Glomerular endothelial cell (primary cell): ENCODE measurements around the gene FBXL7. TPM values are rescaled to one million over a fixed set of nuclear protein-coding genes. Genes with fewer than 3 reads are reported as not detected.

Experiments
- DNase-seq: peaks from one replicate; pipeline ENCODE4 v3.0.0-alpha.2; 2011; ENCODE audit warnings: low read depth, low spot score; ENCODE audit errors: extremely low read depth
- total RNA-seq: library from RNA; depleted of rRNA; stranded (reverse); fragments of >200 nt; gene quantifications from 2 replicates; pipeline ENCODE4 v1.2.3, GENCODE V29; 2015

FBXL7 gene
- total RNA-seq, 1 donor from 2014 or later, result 41.9 TPM

DNA sequence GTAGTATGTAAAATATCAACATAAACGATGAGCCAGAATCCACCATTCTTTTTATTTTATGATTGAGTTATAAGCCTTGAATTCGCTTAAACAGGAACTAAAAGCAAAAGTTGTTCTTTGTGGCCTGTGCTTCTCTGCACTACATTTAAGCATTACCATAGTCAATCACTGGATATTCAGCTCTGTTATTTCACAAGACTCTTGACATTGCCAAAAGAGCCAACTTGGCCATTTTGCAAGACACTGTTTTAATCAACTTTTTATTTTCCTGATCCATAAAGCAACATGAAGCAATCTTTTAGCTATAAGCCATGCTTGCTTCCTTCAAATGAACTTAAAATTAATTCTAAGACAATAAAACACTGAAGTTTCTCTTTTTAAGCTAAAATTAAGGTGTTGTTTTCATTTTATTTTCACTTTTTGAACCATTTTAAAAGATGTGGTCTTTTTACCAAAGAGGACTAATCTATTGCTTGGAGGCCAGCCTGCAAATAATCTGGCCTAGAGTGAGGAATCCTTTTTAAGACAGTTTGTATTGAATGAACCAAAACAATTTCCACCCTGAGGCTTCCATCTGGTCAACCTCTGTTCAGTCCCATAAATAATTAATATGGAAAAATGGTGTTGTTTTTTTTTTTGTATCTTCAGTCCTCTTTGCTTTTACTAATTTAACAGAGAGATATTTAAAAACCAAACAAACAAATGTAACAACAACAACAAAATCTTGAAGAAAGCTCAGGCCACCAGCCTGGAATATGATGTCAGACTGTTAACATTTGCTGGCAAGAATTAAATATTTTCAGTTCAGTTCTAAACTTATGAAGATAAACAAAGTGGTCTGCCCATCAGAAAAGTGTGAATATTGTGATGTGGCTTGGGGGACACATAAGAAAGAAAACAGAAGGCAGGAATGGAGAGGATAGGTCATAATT is 405.2 kb downstream of the FBXL7 start:
- no peak for DNase-seq

DNA sequence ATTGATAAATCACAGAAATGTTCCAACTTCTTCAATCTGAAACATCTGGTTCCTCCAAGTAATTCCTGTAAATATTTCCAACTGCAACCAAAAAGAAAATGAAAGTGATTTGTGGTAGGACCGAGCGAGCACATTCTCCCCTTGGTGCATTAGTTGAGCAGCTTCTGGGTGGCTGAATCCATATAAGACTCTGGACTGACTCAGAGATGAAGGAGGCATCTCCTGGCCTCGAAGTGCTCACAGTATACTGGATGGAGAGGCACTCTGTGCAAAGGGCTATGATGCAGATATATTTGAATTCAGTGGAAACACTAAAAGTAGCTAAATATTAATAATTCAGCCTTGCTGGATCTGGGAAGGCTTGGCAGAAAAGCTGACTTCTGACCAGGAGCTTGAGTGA is 414.7 kb downstream of the FBXL7 start:
- DNase-seq, result no peak

DNA sequence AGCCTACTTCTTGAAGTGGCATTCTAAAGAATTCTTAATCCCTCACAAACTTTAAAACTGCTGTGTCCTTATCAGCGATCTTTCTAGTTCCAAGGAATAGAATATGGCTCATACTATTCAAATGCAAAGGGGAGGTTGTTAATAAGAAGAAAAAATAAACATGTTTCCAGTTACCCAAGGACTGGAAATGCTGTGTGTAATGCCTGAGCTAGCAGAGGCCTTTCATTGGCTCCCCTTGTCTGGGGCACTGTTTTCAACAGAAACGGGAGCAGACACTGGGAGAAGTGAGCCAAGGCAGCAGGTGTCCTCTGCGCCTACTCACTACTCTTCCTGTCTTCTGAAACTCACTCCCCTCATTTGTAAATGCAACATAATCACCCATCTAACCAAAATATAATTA is 426.6 kb downstream of the FBXL7 start:
- DNase-seq, result no peak

DNA sequence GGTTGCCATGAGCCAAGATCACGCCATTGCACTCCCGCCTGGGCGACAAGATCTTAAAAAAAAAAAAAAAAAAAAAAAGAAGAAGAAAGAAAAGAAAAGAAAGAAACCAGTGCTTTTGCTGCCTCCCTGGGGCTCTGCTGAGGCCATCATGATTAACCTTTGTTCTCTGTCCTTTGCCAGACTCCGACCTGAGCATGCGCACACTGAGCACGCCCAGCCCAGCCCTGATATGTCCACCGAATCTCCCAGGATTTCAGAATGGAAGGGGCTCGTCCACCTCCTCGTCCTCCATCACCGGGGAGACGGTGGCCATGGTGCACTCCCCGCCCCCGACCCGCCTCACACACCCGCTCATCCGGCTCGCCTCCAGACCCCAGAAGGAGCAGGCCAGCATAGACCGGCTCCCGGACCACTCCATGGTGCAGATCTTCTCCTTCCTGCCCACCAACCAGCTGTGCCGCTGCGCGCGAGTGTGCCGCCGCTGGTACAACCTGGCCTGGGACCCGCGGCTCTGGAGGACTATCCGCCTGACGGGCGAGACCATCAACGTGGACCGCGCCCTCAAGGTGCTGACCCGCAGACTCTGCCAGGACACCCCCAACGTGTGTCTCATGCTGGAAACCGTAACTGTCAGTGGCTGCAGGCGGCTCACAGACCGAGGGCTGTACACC is 427.9 kb downstream of the FBXL7 start:
- DNase-seq, result no peak

DNA sequence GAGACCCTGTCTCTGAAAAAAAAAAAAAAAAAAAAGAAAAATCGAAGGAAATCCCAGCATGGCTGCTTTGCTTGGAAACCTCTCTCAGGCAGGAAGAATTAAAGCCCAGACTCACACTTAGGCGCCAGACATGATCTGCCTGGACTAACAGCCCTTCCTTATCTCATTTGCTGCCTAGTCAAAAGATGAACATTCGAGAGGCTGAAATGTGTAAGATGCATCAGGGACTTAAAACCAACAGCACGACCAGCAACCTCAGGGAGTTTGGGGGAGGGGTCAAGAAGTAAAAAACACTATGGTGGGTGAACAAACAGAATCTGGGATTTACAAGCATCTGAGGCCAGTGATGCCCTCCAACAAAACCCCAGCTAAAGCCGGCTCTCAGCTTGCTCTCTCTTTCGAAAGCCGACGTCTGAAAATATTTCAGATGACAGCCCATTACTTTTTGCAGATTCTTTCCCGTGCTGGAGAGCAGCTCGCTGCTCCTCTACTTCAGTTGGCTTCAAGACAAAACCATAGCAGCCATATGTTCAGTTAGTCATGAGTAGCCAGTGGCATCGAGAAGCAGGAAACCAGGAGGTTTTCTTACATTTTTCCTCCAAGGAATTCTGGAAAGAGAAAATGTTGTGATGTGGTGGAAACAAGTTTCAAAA is 429.8 kb downstream of the FBXL7 start:
- no peak for DNase-seq

DNA sequence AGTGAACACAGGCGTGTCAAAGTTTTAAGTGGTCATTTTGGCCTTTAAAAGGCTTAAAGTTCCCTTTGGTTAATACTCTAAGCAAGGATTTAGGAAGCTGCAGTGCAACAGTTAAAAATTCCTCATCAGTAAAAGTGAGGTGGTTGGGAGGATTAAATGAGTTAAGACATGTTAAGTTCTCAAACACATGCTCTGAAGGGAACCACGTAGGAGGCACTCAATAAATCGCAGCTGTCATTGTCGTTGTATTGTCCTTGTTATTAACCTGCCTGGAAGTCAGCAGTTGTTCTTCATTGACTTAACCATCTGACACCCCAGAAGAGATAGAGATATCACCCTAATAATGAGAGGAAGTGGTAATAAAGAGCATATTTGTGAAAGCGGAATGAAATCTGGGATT is 432.1 kb downstream of the FBXL7 start:
- DNase-seq, result no peak

DNA sequence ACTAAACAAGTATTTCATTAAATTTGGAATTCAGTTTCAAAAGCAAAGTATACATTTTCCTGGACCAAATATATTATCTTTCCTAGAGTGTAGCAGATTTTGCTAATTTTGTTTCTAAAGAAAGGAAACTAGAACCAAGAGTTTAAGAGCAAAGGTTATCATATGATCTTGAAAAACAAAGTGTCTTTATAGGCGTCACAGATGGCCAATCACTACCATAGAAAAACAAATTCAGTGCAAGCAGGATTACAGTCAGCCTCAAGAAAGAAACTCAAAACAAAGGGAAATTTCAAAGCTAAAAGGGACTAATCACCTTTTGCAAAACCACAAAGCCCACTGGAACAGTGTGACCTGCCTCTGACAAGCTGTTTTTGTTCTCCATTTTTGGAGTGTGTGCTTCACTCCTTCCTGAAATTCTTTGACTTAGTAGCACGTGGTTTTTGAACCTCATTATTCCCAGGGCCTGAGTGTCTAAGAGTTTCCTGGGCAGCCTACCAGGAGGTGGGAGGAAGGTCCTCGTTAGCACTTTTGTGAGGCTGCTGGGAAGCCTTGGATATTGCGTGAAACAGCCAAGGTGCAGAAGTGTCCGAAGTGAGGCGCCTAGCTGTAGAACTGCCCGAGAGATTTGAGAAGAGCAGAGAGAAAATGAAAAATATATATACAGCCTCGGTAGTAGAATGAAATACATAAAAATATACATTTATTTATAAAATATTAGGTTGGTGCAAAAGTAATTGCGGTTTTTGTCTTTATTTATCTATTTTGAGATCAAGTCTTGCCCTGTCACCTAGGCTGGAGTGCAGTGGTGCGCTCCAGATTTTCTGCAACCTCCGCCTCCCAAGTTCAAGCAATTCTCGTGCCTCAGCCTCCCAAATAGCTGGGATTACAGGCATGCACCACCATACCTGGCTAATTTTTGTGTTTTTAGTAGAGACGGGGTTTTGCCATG is 433.6 kb downstream of the FBXL7 start:
- DNase-seq, result peak; percentile 22

DNA sequence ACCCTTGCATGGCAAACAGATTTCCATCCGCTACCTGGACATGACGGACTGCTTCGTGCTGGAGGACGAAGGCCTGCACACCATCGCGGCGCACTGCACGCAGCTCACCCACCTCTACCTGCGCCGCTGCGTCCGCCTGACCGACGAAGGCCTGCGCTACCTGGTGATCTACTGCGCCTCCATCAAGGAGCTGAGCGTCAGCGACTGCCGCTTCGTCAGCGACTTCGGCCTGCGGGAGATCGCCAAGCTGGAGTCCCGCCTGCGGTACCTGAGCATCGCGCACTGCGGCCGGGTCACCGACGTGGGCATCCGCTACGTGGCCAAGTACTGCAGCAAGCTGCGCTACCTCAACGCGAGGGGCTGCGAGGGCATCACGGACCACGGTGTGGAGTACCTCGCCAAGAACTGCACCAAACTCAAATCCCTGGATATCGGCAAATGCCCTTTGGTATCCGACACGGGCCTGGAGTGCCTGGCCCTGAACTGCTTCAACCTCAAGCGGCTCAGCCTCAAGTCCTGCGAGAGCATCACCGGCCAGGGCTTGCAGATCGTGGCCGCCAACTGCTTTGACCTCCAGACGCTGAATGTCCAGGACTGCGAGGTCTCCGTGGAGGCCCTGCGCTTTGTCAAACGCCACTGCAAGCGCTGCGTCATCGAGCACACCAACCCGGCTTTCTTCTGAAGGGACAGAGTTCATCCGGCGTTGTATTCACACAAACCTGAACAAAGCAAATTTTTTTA is 436.7 kb downstream of the FBXL7 start:
- DNase-seq, result no peak

DNA sequence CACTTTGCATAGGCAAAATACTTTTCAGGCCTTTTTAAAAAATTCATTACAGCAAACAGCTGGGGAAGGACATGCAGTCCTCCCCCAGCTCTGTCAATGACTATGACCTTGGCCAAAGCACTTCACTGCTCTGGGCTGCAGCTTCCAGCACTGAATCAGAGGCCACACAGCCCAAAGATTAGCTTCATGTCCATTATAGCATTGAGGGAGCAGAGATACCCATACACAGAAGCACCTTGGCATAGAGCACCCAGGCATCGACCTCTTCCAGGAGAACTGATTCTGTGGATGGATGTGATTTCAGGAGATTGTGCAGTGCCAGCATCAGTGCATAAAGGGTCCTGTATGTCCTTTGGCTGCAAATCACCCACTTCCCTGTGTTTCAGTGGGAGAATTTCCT is 437.7 kb downstream of the FBXL7 start:
- no peak for DNase-seq

DNA sequence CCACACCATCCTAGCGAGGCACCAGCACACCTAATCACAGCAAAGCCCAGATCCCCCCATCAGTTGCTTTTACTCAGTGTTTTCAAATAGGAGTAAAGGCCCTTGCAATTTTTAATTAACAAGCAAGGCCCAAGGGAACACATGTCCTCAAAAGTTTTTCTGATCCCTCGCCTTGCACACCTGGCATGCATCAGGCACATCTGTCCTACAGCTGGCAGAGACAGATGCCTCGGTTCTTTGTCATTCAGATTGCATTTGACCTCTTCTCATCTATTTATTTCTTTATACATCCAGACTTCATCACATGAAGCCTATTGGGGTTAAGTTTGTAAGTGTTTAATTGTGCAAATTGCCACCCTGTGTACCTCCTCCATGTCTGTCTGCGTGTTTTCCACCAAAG is 438.2 kb downstream of the FBXL7 start:
- DNase-seq, result no peak

DNA sequence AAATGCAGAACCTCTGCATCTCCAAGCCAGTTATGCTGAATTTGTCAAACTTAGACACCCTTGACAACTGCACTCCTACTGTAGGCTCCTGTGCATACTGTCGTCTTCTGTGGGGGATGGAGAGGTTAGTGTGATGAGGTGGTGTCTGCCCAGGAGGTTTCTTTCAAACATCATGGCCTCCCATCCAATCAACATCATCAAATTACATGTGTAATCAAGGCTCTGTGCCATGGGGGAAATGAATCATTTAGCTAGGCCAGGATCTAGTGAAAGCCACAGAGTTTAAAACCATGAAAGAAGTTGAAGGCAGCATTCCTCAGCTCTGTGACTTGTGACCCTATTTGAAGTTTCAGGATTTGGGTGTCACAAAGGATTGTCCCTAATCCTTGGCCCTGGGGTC is 439.0 kb downstream of the FBXL7 start:
- peak; percentile 70 for DNase-seq

DNA sequence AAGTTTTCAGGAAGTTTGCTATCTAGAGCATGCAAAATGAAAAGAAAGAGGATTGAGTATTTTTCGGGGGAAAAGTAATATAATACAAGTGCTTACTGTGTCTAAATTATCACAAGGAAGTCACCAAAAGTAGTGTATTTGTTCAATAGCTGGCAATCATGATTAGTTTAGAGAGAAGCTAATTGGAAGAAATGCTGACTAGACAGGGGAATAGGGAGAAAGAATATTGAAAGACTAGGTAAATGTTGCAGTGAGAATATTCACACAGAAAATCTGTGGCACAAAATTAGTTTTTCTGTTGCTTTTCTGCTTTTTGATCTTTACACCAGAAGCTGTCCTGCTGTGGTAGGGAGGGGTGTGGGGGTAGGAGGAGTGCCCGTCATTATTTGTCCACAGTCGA is 440.9 kb downstream of the FBXL7 start:
- no peak for DNase-seq

DNA sequence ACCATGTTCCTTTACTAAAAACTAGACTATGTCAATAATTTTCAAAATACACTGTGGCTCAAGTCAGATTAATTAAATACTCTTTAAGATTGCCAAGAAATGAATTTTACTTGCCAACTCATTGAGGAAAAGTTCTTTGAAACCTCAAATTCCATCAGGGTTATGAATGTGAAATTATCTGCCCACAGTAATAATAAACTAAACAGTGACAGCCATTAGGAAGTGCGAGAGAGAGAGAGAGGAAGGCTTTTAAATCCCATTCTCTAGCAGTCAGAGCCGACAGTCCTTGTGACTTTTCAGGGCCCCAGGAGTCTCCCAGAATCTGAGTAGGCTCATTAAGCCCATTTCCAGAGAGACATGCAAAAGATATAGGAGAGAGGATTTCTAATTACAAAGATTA is 443.5 kb downstream of the FBXL7 start:
- no peak for DNase-seq

DNA sequence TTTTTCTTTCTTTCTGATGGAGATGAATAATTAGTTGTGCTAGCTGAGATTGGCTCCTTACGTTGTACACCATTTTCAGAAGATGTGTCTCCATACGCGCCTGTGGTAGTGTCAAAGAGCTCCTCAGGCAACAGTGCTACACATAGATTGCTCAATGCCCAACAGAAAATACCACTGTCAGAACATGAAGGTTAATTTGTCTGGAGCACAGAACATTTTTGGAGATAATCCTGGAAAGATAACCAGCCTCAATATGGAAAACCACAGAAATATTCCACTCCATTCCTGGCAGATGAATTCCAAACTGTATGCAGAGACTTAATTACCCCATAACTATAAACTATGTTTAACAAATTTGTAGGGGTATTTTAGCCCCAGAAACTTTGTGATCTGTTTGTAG is 446.0 kb downstream of the FBXL7 start:
- DNase-seq, result no peak

DNA sequence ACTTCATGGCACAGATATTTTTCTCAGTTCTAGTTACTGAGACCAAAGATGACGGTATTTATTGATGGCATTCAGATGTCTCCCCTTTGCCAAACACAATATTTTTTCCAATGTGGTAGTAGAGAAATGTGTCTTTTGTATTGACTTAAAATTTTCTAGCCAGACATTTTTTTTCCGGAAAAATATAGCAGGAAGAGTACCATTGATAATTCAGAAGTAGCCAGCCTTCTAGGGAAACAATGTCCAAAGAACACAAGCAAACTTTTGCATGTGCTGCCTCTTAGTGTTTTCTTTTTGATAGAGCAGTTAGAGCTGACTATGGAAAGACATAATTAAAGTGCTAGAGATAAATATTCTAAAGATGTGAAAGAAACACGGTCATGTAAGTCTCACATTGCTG is 448.2 kb downstream of the FBXL7 start:
- no peak for DNase-seq

DNA sequence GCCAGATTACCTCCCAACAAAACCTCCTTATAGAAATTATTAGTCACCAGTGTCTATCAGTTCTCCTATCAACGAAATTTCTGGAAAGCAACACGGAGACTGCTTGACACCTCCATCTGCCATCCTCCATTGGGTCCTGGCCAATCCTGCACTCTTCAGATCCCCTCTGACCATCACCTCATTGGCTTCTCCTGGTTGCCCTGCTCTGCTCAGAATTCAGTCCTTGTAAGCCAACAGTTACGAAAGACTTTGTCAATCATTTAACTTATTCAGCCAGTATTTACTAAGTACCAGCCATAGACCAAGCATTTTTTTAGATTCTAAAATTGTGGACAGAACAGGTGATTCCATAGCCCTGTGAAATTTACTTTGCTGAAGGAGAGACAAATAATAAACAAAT is 451.1 kb downstream of the FBXL7 start:
- no peak for DNase-seq

DNA sequence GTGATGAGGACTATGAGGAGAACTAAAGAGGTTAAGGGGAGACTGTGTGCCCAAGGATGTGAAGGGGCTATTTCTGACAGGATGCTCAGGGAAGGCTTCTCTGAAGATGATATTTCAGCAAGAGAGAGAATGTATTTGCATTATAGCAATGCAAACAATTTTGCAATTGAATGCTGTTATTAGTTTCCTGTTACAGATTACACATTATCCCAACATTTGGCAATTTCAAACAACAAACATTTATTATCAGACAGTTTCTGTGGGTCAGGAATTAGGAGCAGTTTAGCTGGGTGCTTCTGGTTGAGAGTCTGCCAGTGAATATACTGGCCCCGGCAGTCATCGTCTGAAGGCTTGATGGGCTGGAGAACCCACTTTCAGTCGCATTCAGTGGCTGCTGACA is 451.6 kb downstream of the FBXL7 start:
- no peak for DNase-seq

DNA sequence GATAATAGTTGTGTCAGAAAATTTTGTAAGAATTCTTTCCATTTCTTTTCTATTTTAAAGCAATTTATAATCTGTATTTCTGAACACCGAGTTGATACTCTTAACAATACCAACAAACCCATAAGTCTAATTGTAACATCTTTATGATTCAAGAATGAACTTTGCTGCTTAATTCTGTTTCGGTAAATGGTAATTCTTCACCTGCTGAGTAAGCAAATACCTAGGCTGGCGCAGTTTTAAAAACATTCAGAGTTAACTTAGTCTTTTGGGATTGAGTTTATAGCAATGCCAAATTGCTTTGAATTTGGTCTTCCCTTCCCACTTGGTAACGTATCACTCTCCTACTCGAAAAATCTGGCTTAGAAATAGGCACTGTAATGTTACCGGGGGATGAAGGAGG is 456.6 kb downstream of the FBXL7 start:
- DNase-seq, result no peak

DNA sequence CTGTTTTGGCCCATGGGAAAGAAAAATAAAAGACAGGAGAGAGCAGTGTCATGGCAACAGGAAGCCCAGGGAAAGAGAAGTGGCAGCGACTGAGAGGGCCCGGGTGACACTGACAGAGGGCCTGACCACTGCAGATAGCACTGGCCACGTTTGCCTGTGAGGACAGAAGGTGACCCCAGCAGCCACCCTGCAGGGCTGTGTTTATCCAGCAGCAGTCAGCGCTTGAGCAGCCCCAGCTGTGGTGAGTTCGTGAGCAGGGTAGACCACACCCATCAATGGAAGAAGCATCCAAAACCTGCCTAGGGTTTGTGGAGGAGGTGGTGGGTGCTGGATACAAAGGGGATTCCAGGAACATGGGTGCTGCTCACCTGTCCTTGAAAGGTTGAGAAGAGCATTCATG is 457.1 kb downstream of the FBXL7 start:
- no peak for DNase-seq
